A673 (cell line): ENCODE data around the gene KCND3. TPM values are rescaled to one million over a fixed set of nuclear protein-coding genes. Genes with fewer than 3 reads are reported as not detected.

Experiments used
- BruUV-seq: library from RNA; stranded (reverse); fragments of 400-500 nt; replicated peaks from 2 replicates; lab custom pipeline; 2021; lab: Mats Ljungman, UMichigan
- CTCF ChIA-PET: fragments of 300-600 bp; sonication (Branson Sonifier 250); formaldehyde crosslinking; loops from one replicate; lab custom pipeline; 2022; ENCODE audit warnings: antibody characterized with exemption; lab: Charles Lee
- POLR2A ChIA-PET: fragments of 300-600 bp; sonication (Branson Sonifier 250); formaldehyde crosslinking; loops from one replicate; lab custom pipeline; 2022; ENCODE audit warnings: antibody characterized with exemption; ENCODE audit not compliant: low non-redundant PET; lab: Charles Lee
- DNase-seq: peaks from one replicate; pipeline ENCODE4 v3.0.0-alpha.2; 2015; ENCODE audit warnings: low spot score
- H3K27ac ChIP-seq: fragments of 200-600 bp; sonication (generic); 2 replicates; pipeline ENCODE4 v1.5.1; 2016; ENCODE audit warnings: mixed run types, low read depth, mild to moderate bottlenecking, mixed read lengths, antibody characterized with exemption, low read length; ENCODE audit not compliant: poor library complexity, severe bottlenecking
- H3K27me3 ChIP-seq: fragments of 200-600 bp; sonication (generic); replicated peaks from 2 replicates; pipeline ENCODE4 v1.6.1; 2017; ENCODE audit warnings: mixed run types, low read depth, mild to moderate bottlenecking, mixed read lengths, antibody characterized with exemption, low read length; ENCODE audit not compliant: insufficient read depth, poor library complexity
- H3K36me3 ChIP-seq: fragments of 200-600 bp; sonication (generic); 2 replicates; pipeline ENCODE4 v1.6.1; 2016; ENCODE audit warnings: mixed run types, mild to moderate bottlenecking, mixed read lengths, antibody characterized with exemption, low read length; ENCODE audit not compliant: insufficient read depth, poor library complexity, severe bottlenecking
- H3K4me1 ChIP-seq: fragments of 200-600 bp; sonication (generic); 2 replicates; pipeline ENCODE4 v1.6.1; 2017; ENCODE audit warnings: mixed run types, mild to moderate bottlenecking, mixed read lengths, antibody characterized with exemption, low read length; ENCODE audit not compliant: insufficient read depth, poor library complexity, severe bottlenecking
- H3K4me3 ChIP-seq: fragments of 200-600 bp; sonication (generic); 2 replicates; pipeline ENCODE4 v1.5.1; 2016; ENCODE audit warnings: low read depth, mixed run types, mild to moderate bottlenecking, mixed read lengths, low read length; ENCODE audit not compliant: poor library complexity, severe bottlenecking
- H3K9me3 ChIP-seq: fragments of 200-600 bp; sonication (generic); 2 replicates; pipeline ENCODE4 v1.6.1; 2016; ENCODE audit warnings: mixed run types, low read depth, mild to moderate bottlenecking, mixed read lengths, antibody characterized with exemption, low read length; ENCODE audit not compliant: poor library complexity, severe bottlenecking
- EZH2 ChIP-seq: fragments of 200-600 bp; sonication (generic); IDR thresholded peaks from 2 replicates; pipeline ENCODE4 v1.6.1; 2017; ENCODE audit warnings: borderline replicate concordance, low read depth, mild to moderate bottlenecking, mixed read lengths, antibody characterized with exemption, low read length; ENCODE audit not compliant: poor library complexity, severe bottlenecking
- intact Hi-C: fragments of 100-400 bp; cut with micrococcal nuclease; formaldehyde crosslinking; loops from one replicate; pipeline ENCODE4 v1.10.0; 2022; ENCODE audit not compliant: unreplicated experiment
- total RNA-seq: library from RNA; stranded (reverse); gene quantifications from 2 replicates; pipeline ENCODE4 v1.2.3, GENCODE V29; 2021
- TF ChIP-seq, protein P1 (sequence below): fragments of 300-800, 200-600 bp; sonication (generic); conservative IDR thresholded peaks from 2 replicates; pipeline ENCODE4 v1.5.1; 2017; ENCODE audit warnings: low read depth, mild to moderate bottlenecking, antibody characterized with exemption, low read length, moderate library complexity, mixed read lengths

Gene KCND3
- total RNA-seq, 1 experiment from 2014 or later, result not detected

DNA sequence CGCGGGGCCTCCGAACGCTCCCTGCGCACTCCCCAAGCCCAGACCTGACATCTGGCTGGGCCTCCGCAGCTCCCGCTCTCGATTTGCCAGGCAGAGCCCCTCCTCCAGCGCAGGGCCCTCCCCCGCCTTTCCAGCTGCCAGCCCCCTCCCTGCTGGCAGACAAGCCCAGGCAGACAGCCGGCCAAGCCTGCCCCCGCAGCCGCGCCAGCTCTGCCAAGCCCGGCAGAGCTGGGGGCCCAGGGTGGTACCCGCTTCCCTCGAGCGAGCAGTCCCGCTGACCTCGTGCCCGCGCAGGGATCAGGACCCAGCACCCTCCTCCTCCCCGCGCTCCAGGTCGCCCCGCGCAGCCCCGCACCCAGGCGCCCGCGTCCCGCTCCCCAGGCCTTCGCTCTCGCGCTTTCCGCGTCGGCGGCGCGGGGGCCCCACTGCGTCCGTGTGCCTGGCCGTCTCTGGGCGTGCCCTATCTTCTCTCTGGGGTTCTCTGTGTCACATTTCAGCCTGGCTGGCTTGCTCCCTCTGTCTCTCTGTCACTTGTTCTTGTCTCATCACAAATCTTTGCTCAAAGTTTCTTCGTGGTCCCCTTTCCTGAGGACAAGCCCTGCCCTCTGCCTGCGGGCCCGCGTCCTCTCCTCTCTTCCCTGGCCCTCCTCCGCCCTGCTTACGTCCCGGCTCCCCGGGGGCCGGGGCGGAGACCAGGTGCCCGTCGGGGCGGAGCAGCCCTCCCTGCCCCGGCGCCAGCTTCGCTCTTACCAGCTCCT, 250.9 kb downstream of the KCND3 start:
- H3K27ac ChIP-seq, result peak overlapping the region; percentile 70
- BruUV-seq, result no TSS peak

DNA sequence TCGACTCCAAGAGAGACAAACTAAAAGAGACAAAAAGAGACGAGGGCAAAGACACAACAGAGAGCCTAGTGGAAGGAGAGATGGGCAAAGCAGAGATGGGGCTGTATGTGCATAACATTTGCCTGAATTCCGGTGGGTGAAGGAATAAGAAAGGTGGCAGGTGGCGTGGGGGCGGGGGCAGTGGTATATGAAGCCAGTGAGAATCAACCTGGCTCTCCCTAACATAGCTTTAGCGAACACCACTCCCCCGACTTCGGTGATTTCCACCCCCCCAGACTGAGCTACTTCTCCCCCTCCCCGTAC, 251.4 kb downstream of the KCND3 start:
- intact Hi-C loops, result no loop called here
- H3K4me1 ChIP-seq, result peaks cover 46% of the 10 kb centered on the region
- DNase-seq, result no peak
- H3K4me3 ChIP-seq, result peak overlapping the region; percentile 59
- BruUV-seq, result no TSS peak
- CTCF ChIA-PET, result interaction anchor here (1.4 kb wide), 1 partner anchor 9 kb away, joined by 6 read pairs; no protein-coding TSS in a partner anchor
- H3K9me3 ChIP-seq, result no peaks in the 10 kb centered on the region
- H3K36me3 ChIP-seq, result no peaks in the 10 kb centered on the region
- TF ChIP-seq, protein P1, sequence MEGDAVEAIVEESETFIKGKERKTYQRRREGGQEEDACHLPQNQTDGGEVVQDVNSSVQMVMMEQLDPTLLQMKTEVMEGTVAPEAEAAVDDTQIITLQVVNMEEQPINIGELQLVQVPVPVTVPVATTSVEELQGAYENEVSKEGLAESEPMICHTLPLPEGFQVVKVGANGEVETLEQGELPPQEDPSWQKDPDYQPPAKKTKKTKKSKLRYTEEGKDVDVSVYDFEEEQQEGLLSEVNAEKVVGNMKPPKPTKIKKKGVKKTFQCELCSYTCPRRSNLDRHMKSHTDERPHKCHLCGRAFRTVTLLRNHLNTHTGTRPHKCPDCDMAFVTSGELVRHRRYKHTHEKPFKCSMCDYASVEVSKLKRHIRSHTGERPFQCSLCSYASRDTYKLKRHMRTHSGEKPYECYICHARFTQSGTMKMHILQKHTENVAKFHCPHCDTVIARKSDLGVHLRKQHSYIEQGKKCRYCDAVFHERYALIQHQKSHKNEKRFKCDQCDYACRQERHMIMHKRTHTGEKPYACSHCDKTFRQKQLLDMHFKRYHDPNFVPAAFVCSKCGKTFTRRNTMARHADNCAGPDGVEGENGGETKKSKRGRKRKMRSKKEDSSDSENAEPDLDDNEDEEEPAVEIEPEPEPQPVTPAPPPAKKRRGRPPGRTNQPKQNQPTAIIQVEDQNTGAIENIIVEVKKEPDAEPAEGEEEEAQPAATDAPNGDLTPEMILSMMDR, result no peak
- no peak for TF ChIP-seq EZH2
- peaks cover 7% of the 10 kb centered on the region for H3K27me3 ChIP-seq
- POLR2A ChIA-PET, result no interaction called here
- peak overlapping the region; percentile 54 for H3K27ac ChIP-seq

More for the DNA sequence above, 250.9 kb downstream of the KCND3 start:
- Histone ChIP-seq H3K36me3 (no peaks in the 10 kb centered on the region), H3K27me3 (peaks cover 12% of the 10 kb centered on the region), H3K9me3 (no peaks in the 10 kb centered on the region), H3K4me1 (peaks cover 44% of the 10 kb centered on the region), H3K4me3 (peak overlapping the region; percentile 59)
- CTCF ChIA-PET, result interaction anchor here (0.8 to 1.4 kb wide), 4 partner anchors 9 to 24 kb away, joined by 3 to 6 read pairs (median 4); no protein-coding TSS in a partner anchor
- intact Hi-C loops, result no loop called here
- DNase-seq, result peak; percentile 79
- TF ChIP-seq EZH2, result no peak
- TF ChIP-seq, protein P1, result no peak
- POLR2A ChIA-PET, result interaction anchor here (0.6 kb wide), 1 partner anchor 76 kb away, joined by 4 read pairs; no protein-coding TSS in a partner anchor

DNA sequence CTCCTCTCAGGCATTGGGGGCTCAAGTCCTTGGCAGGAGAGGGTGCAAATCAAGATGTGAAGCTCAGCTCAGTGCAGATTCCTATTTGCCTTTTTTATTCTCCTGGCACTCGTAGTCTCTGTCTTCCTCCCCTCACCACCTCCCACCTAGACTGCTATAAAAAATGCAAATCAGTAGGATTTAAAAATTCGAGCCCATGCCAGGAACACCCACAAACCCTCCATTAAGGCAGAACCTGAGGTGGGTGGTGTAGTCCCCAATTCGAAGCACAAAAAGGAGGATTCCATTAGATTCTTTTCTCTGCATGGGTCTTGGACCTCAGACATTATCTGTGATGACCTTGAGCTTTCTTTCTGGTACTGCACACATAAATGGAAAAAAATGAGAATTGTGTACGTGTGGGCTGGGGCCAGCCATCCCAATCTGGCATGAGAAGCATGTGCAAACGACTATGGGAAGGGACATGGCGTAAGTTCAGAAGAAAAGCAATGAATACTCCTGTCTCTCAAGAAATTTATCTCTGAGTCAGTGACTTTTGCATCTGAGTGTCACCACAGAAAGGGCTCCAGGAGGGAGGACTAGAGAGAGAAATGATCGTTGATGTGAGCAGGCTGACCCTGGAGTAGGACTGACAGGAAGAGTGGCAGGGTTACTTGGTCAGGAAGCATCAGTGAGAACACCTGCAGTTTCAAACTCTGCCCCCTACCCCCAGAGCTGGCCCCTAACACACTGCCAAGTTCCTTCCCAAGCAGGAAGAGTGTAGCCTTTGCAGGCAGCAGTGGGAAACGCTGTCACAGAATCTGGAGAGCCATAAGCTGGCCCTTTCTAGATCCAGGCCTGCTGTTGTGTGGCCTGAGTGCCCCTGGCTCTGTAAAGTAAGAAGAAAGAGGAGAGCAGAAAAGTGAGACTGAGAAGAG, 252.0 kb downstream of the KCND3 start:
- no peaks in the 10 kb centered on the region for H3K9me3 ChIP-seq
- ChIA-PET CTCF (interaction anchor here (0.6 to 1.4 kb wide), 3 partner anchors 10 kb away, joined by 3 to 7 read pairs (median 6); no protein-coding TSS in a partner anchor), POLR2A (interaction anchor here (0.7 kb wide), 1 partner anchor 1712 kb away, joined by 3 read pairs; no protein-coding TSS in a partner anchor)
- peak overlapping the region; percentile 54 for H3K27ac ChIP-seq
- peaks cover 7% of the 10 kb centered on the region for H3K27me3 ChIP-seq
- BruUV-seq, result no TSS peak
- peak overlapping the region; percentile 59 for H3K4me3 ChIP-seq
- peaks cover 46% of the 10 kb centered on the region for H3K4me1 ChIP-seq
- no peaks in the 10 kb centered on the region for H3K36me3 ChIP-seq
- no peak for DNase-seq
- intact Hi-C loops, result no loop called here
- TF ChIP-seq, protein P1, result no peak
- TF ChIP-seq EZH2, result no peak
